Measurements from ENCODE around the gene MEIOC. TPM values are rescaled to one million over a fixed set of nuclear protein-coding genes. Genes with fewer than 3 reads are reported as not detected.

Gene MEIOC
- total and polyA plus RNA-seq, 2 donors (not counting 3 experiments of a cell fraction or from before 2014, with no cell fraction given) = 0.08 to 0.46 TPM

DNA sequence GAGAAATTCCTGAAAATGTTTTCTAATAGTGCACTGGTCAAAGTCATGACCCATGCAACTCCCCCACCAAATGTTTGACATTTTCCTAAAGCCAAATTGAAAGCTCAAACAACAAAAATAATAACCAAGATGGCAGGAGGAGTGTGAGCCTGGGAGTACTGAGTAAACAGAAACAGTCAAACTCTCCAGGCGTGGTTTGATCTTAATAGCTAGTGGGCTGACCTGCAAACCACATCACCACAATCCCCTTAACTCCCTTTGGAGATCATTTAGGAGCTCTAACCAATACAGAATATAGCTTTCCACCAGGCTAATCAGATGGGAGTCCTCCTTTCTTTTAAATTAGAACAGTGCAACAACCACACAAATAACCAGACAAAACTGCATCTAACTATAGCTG lies 19.2 kb upstream of the MEIOC start:
- Histone ChIP-seq H3K27me3 (ENCODE audit: control insufficient read depth in 2 of 2, insufficient read depth in 2 of 2, low read length in 2 of 2) (peaks cover 2 to 14% of the 10 kb centered on the region in 2 experiments), H3K9ac (replicated peaks; ENCODE audit: extremely low read depth, insufficient read depth, low read length) (no peak overlapping the region), H3K27ac (ENCODE audit: insufficient read depth, low read depth, low read length) (no peak overlapping the region), H4K20me1 (replicated peaks; ENCODE audit: control insufficient read depth, extremely low read depth, insufficient read depth, low read length) (no peaks in the 10 kb centered on the region), H3K9me1 (replicated peaks; ENCODE audit: control insufficient read depth, extremely low read depth, insufficient read depth, low read length) (no peaks in the 10 kb centered on the region), H3K9me3 (replicated peaks; ENCODE audit: control insufficient read depth, insufficient read depth, low read length) (no peaks in the 10 kb centered on the region), H3K79me2 (ENCODE audit: control insufficient read depth, insufficient read depth, low read length) (no peaks in the 10 kb centered on the region), H3K4me2 (ENCODE audit: insufficient read depth, low read length) (no peak overlapping the region), H3K36me3 (ENCODE audit: control insufficient read depth in 2 of 2, extremely low read depth in 1 of 2, insufficient read depth in 2 of 2, low read length in 2 of 2) (no peaks in the 10 kb centered on the region), H3K4me1 (ENCODE audit: control insufficient read depth, extremely low read depth, insufficient read depth, low read length) (no peaks in the 10 kb centered on the region), H2AFZ (ENCODE audit: low read depth, low read length) (no peak overlapping the region), H3K4me3 (replicated peaks in 1 of 3; ENCODE audit: insufficient read depth in 1 of 3, low read depth in 1 of 3, low read length in 3 of 3) (no peak overlapping the region)
- DNase-seq (ENCODE audit: low read depth, low spot score) (no peak), FAIRE-seq (no peak)
- dilution Hi-C loops (cut with MboI; ENCODE audit: extremely low pct_ligation_motif_present, low sequenced_read_pairs) (no loop called here), intact Hi-C loops (cut with micrococcal nuclease) (loop anchor here (2.0 kb wide), 1 partner anchor 70 kb away; no protein-coding TSS in a partner anchor)
- ChIA-PET CTCF (interaction anchor here (0.7 to 2.6 kb wide), 19 partner anchors 10 to 469 kb away, joined by 3 to 120 read pairs (median 4); partner anchors contain the start of gene FZD2), POLR2A (no interaction called here)
- TF ChIP-seq FOS (IDR thresholded peaks at IDR 0.05; ENCODE audit: borderline replicate concordance, insufficient read depth, low read length) = no peak
- no peak for TF ChIP-seq JUN (IDR thresholded peaks at IDR 0.05; ENCODE audit: borderline replicate concordance, insufficient read depth, insufficient read length, low read depth)
- TF ChIP-seq, protein P1, sequence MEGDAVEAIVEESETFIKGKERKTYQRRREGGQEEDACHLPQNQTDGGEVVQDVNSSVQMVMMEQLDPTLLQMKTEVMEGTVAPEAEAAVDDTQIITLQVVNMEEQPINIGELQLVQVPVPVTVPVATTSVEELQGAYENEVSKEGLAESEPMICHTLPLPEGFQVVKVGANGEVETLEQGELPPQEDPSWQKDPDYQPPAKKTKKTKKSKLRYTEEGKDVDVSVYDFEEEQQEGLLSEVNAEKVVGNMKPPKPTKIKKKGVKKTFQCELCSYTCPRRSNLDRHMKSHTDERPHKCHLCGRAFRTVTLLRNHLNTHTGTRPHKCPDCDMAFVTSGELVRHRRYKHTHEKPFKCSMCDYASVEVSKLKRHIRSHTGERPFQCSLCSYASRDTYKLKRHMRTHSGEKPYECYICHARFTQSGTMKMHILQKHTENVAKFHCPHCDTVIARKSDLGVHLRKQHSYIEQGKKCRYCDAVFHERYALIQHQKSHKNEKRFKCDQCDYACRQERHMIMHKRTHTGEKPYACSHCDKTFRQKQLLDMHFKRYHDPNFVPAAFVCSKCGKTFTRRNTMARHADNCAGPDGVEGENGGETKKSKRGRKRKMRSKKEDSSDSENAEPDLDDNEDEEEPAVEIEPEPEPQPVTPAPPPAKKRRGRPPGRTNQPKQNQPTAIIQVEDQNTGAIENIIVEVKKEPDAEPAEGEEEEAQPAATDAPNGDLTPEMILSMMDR (IDR thresholded peaks at IDR 0.05; ENCODE audit: extremely low read depth in 1 of 2, insufficient read depth in 1 of 2, low read depth in 1 of 2, low read length in 2 of 2) = no peak
- TF ChIP-seq, protein P2, sequence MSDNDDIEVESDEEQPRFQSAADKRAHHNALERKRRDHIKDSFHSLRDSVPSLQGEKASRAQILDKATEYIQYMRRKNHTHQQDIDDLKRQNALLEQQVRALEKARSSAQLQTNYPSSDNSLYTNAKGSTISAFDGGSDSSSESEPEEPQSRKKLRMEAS (IDR thresholded peaks at IDR 0.05; ENCODE audit: insufficient read depth, insufficient read length) = no peak
- TF ChIP-seq POLR2AphosphoS5 (IDR thresholded peaks at IDR 0.05; ENCODE audit: insufficient read depth, low read depth, low read length) = no peak
- TF ChIP-seq POLR2A (IDR thresholded peaks at IDR 0.05; ENCODE audit: low read depth, low read length) = no peak
- TF ChIP-seq MYC (IDR thresholded peaks at IDR 0.05; ENCODE audit: low read depth, low read length) = no peak
- no peak for TF ChIP-seq EZH2 (IDR thresholded peaks at IDR 0.05; ENCODE audit: borderline replicate concordance, low read depth, low read length, severe bottlenecking)
- TF ChIP-seq GATA2 (IDR thresholded peaks at IDR 0.05; ENCODE audit: insufficient read depth, insufficient read length, low read depth, low read length) = no peak
- no TSS peak for BruUV-seq (replicated peaks)
